ENCODE measurements around the gene AUH.
A peak's percentile ranks its signal among the peaks of the same experiment; 100 is the strongest.

The AUH gene

GRCh38 chr9:91181541-91181940 is 180.2 kb downstream of the AUH start:
- no peak overlapping the region for H3K4me3 ChIP-seq (replicated peaks; ENCODE audit: low read depth, low read length)
- no peak for TF ChIP-seq CTCF (IDR thresholded peaks at IDR 0.05; ENCODE audit: low read length, missing control alignments)
- DNase-seq (ENCODE audit: low read depth) = no peak

- no peak for TF ChIP-seq CTCF (IDR thresholded peaks at IDR 0.05; ENCODE audit: low read length, missing control alignments)
- DNase-seq (ENCODE audit: low read depth) = no peak
- H3K4me3 ChIP-seq (replicated peaks; ENCODE audit: low read depth, low read length) = no peak overlapping the region
These were observed 180.8 kb downstream of the AUH start for GRCh38 chr9:91180930-91181268.

GRCh38 chr9:91180240-91180929 is 181.3 kb downstream of the AUH start:
- no peak overlapping the region for H3K4me3 ChIP-seq (replicated peaks; ENCODE audit: low read depth, low read length)
- TF ChIP-seq CTCF (IDR thresholded peaks at IDR 0.05; ENCODE audit: low read length, missing control alignments) = no peak
- DNase-seq (ENCODE audit: low read depth) = no peak

- H3K4me3 ChIP-seq (replicated peaks; ENCODE audit: low read depth, low read length) = no peak overlapping the region
- TF ChIP-seq CTCF (IDR thresholded peaks at IDR 0.05; ENCODE audit: low read length, missing control alignments) = no peak
- DNase-seq (ENCODE audit: low read depth) = peak; percentile 43
These were observed 182.2 kb downstream of the AUH start for GRCh38 chr9:91179237-91180138.

GRCh38 chr9:91178281-91179236 is 183.2 kb downstream of the AUH start:
- TF ChIP-seq CTCF (IDR thresholded peaks at IDR 0.05; ENCODE audit: low read length, missing control alignments) = no peak
- no peak overlapping the region for H3K4me3 ChIP-seq (replicated peaks; ENCODE audit: low read depth, low read length)
- no peak for DNase-seq (ENCODE audit: low read depth)

GRCh38 chr9:91177661-91178280 is 183.9 kb downstream of the AUH start:
- TF ChIP-seq CTCF (IDR thresholded peaks at IDR 0.05; ENCODE audit: low read length, missing control alignments) = no peak
- no peak overlapping the region for H3K4me3 ChIP-seq (replicated peaks; ENCODE audit: low read depth, low read length)
- DNase-seq (ENCODE audit: low read depth) = no peak
